Measurements from ENCODE around the gene SAMD9.
A peak's percentile ranks its signal among the peaks of the same experiment; 100 is the strongest.

SAMD9 gene

GRCh38 chr7:93117852-93118530 is at the start of gene SAMD9:
SAMD9 (minus strand) TSS chr7:93117979; CDS start chr7:93106097, 11,882 bp downstream.
- TF ChIP-seq, protein P1, sequence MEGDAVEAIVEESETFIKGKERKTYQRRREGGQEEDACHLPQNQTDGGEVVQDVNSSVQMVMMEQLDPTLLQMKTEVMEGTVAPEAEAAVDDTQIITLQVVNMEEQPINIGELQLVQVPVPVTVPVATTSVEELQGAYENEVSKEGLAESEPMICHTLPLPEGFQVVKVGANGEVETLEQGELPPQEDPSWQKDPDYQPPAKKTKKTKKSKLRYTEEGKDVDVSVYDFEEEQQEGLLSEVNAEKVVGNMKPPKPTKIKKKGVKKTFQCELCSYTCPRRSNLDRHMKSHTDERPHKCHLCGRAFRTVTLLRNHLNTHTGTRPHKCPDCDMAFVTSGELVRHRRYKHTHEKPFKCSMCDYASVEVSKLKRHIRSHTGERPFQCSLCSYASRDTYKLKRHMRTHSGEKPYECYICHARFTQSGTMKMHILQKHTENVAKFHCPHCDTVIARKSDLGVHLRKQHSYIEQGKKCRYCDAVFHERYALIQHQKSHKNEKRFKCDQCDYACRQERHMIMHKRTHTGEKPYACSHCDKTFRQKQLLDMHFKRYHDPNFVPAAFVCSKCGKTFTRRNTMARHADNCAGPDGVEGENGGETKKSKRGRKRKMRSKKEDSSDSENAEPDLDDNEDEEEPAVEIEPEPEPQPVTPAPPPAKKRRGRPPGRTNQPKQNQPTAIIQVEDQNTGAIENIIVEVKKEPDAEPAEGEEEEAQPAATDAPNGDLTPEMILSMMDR (IDR thresholded peaks at IDR 0.05; ENCODE audit: low read depth, low read length) = no peak

DNA sequence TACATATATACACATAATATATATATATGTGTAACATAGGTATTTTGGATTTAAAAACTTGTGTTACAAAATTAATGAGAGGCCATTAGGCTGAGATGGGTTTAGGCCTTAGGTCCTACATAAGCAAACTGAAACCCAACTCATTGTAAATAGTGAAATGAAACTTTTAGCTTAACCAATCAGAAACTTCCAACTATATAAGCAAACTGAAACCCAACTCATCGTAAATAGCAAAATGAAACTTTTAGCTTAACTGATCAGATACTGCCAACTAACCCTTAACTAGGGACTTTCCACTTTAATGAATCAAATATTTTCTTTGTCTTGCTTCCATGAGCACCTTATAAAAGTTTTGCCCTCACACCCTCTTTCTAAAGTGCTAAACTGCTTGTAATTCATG is 47.7 kb upstream of the SAMD9 start:
- TF ChIP-seq, protein P1 (IDR thresholded peaks at IDR 0.05; ENCODE audit: low read depth, low read length) = no peak
- no peak overlapping the region for H3K4me3 ChIP-seq (replicated peaks in 1 of 2; ENCODE audit: low read depth in 2 of 2, low read length in 2 of 2)
- no peak for DNase-seq (ENCODE audit: low read depth in 2 of 2)

More at GRCh38 chr7:93117852-93118530, at the start of gene SAMD9:
- peak within 1 kb of the TSS; percentile 29 to 46 for H3K4me3 ChIP-seq (replicated peaks in 1 of 2; ENCODE audit: low read depth in 2 of 2, low read length in 2 of 2)
- DNase-seq (ENCODE audit: low read depth in 2 of 2) = peak; percentile 87 to 93

GRCh38 chr7:93164766-93165165 is 47.0 kb upstream of the SAMD9 start:
- TF ChIP-seq, protein P1 (IDR thresholded peaks at IDR 0.05; ENCODE audit: low read depth, low read length) = no peak
- no peak for DNase-seq (ENCODE audit: low read depth in 2 of 2)
- no peak overlapping the region for H3K4me3 ChIP-seq (replicated peaks in 1 of 2; ENCODE audit: low read depth in 2 of 2, low read length in 2 of 2)

DNA sequence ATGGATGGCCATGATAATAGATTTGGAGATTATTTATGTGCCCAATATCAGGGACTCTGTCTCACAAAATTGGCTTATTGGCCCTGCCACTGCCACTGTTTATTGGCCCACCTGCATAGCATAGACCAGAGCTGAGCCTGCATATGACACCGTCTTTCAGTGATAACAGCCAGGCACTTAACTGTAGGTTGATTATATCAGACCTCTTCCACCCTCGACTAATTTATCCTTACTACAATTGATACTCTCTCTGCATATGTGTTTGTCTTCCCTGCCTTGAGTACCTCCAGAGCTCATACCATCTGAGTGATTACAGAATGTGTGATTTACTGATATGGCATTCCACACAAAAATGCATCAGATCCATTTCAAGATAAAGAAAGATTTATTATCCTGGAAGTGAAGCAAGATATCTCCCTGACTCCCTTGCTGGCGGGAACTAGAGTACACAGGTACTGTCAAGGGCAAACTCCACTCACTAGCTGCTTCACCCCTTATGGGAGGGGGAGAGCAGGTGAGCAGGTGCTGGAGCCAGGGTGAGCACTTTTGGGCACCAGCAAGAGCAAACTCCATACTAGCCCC is 43.5 kb upstream of the SAMD9 start:
- H3K4me3 ChIP-seq (replicated peaks in 1 of 2; ENCODE audit: low read depth in 2 of 2, low read length in 2 of 2) = no peak overlapping the region
- TF ChIP-seq, protein P1 (IDR thresholded peaks at IDR 0.05; ENCODE audit: low read depth, low read length) = no peak
- DNase-seq (ENCODE audit: low read depth in 2 of 2) = no peak

- H3K4me3 ChIP-seq (replicated peaks in 1 of 2; ENCODE audit: low read depth in 2 of 2, low read length in 2 of 2) = no peak overlapping the region
- no peak for DNase-seq (ENCODE audit: low read depth in 2 of 2)
- TF ChIP-seq, protein P1 (IDR thresholded peaks at IDR 0.05; ENCODE audit: low read depth, low read length) = no peak
These were observed 42.6 kb upstream of the SAMD9 start for GRCh38 chr7:93160410-93160809.

- TF ChIP-seq, protein P1 (IDR thresholded peaks at IDR 0.05; ENCODE audit: low read depth, low read length) = no peak
These were observed 41.7 kb upstream of the SAMD9 start for GRCh38 chr7:93159490-93159889.

More at GRCh38 chr7:93159490-93159889, 41.7 kb upstream of the SAMD9 start:
- peak; percentile 19 to 33 for DNase-seq (ENCODE audit: low read depth in 2 of 2)
- no peak overlapping the region for H3K4me3 ChIP-seq (replicated peaks in 1 of 2; ENCODE audit: low read depth in 2 of 2, low read length in 2 of 2)
